SK-N-MC (cell line): ENCODE results near the gene C16orf96.

Experiments used
- DNase-seq: peaks from one replicate; pipeline ENCODE4 v3.0.0-alpha.2; 2011; ENCODE audit warnings: low read depth, low spot score
- H3K27ac ChIP-seq: fragments of 200-600 bp; sonication (generic); 2 replicates; pipeline ENCODE4 v1.5.1; 2016; ENCODE audit warnings: mixed run types
- H3K36me3 ChIP-seq: fragments of 200-600 bp; sonication (generic); 2 replicates; pipeline ENCODE4 v1.6.1; 2017; ENCODE audit warnings: antibody characterized with exemption, low read length, mixed read lengths; ENCODE audit not compliant: insufficient read depth
- H3K4me3 ChIP-seq: fragments of 200-600 bp; sonication (generic); 2 replicates; pipeline ENCODE4 v1.5.1; 2016
- H3K9ac ChIP-seq: fragments of 200-600 bp; sonication (generic); 2 replicates; pipeline ENCODE4 v1.8.0; 2017; ENCODE audit warnings: mixed run types, mixed read lengths; ENCODE audit not compliant: insufficient read length
- H3K9me3 ChIP-seq: fragments of 200-600 bp; sonication (generic); 2 replicates; pipeline ENCODE4 v1.6.1; 2017; ENCODE audit warnings: low read depth, mild to moderate bottlenecking, antibody characterized with exemption, low read length, moderate library complexity, mixed read lengths
- EZH2 ChIP-seq: fragments of 200-600 bp; sonication (generic); IDR thresholded peaks from one replicate; pipeline ENCODE4 v1.6.1; 2017; ENCODE audit warnings: antibody characterized with exemption
- FOXP2 ChIP-seq: optimal IDR thresholded peaks from 2 replicates; pipeline ENCODE3; 2011; ENCODE audit warnings: mild to moderate bottlenecking, moderate library complexity; ENCODE audit not compliant: insufficient read depth; ENCODE audit errors: extremely low read length, control extremely low read depth
- POLR2AphosphoS5 ChIP-seq: IDR thresholded peaks from 2 replicates; pipeline ENCODE4 v1.6.1; 2012; ENCODE audit warnings: mild to moderate bottlenecking, low read depth, low read length, borderline replicate concordance

C16orf96 gene

GRCh38 chr16:4534151-4534790, 21.9 kb upstream of the C16orf96 start:
- H3K4me3 ChIP-seq = no peak overlapping the region
- H3K36me3 ChIP-seq = no peaks in the 10 kb centered on the region; the same call in none of the 2 replicates
- TF ChIP-seq FOXP2 (no peak), EZH2 (no peak), POLR2AphosphoS5 (no peak)
- H3K9ac ChIP-seq = no peak overlapping the region
- no peak overlapping the region for H3K27ac ChIP-seq
- DNase-seq = no peak
- peaks cover 4% of the 10 kb centered on the region; the same call in 1 of the 2 replicates for H3K9me3 ChIP-seq

GRCh38 chr16:4535627-4536108, 20.5 kb upstream of the C16orf96 start:
- Histone ChIP-seq H3K4me3 (no peak overlapping the region), H3K9ac (no peak overlapping the region), H3K36me3 (no peaks in the 10 kb centered on the region; the same call in none of the 2 replicates), H3K27ac (no peak overlapping the region), H3K9me3 (peaks cover 6% of the 10 kb centered on the region; the same call in 1 of the 2 replicates)
- TF ChIP-seq POLR2AphosphoS5 (no peak), EZH2 (no peak), FOXP2 (no peak)
- DNase-seq = no peak

GRCh38 chr16:4536391-4537106, 19.6 kb upstream of the C16orf96 start:
- TF ChIP-seq POLR2AphosphoS5 (no peak), EZH2 (no peak), FOXP2 (no peak)
- no peak for DNase-seq
- no peak overlapping the region for H3K9ac ChIP-seq
- H3K27ac ChIP-seq = no peak overlapping the region
- H3K4me3 ChIP-seq = no peak overlapping the region
- H3K36me3 ChIP-seq = no peaks in the 10 kb centered on the region; the same call in none of the 2 replicates
- peaks cover 6% of the 10 kb centered on the region; the same call in 1 of the 2 replicates for H3K9me3 ChIP-seq

GRCh38 chr16:4537376-4538343, 18.5 kb upstream of the C16orf96 start:
- no peak for DNase-seq
- Histone ChIP-seq H3K9ac (peak overlapping the region; percentile 76), H3K4me3 (peak overlapping the region; percentile 99), H3K9me3 (peaks cover 6% of the 10 kb centered on the region; the same call in 1 of the 2 replicates), H3K27ac (no peak overlapping the region), H3K36me3 (no peaks in the 10 kb centered on the region; the same call in 1 of the 2 replicates)
- no peak for TF ChIP-seq POLR2AphosphoS5

GRCh38 chr16:4538350-4539235, 17.5 kb upstream of the C16orf96 start, which contains the start of gene CDIP1:
TSS of gene CDIP1 (minus strand) at chr16:4538773. CDS start at chr16:4514130, 24,643 bp downstream.
- Histone ChIP-seq H3K27ac (no peak within 1 kb of the TSS), H3K4me3 (peak within 1 kb of the TSS; percentile 99), H3K9me3 (peaks cover 6% of the 10 kb centered on the region; the same call in 1 of the 2 replicates), H3K9ac (peak within 1 kb of the TSS; percentile 76), H3K36me3 (no peaks in the 10 kb centered on the region; the same call in 1 of the 2 replicates)
- peak; percentile 82 for TF ChIP-seq POLR2AphosphoS5
- TF ChIP-seq FOXP2 = peak; percentile 80
- no peak for TF ChIP-seq EZH2
- peak; percentile 66 for DNase-seq

- TF ChIP-seq FOXP2 = no peak
- TF ChIP-seq EZH2 = no peak
- TF ChIP-seq POLR2AphosphoS5 = no peak
- Histone ChIP-seq H3K36me3 (no peaks in the 10 kb centered on the region; the same call in 1 of the 2 replicates), H3K27ac (no peak overlapping the region), H3K4me3 (no peak overlapping the region), H3K9me3 (peaks cover 6% of the 10 kb centered on the region; the same call in 1 of the 2 replicates), H3K9ac (no peak overlapping the region)
- DNase-seq = no peak
Observed at GRCh38 chr16:4539716-4540284, 16.3 kb upstream of the C16orf96 start.

- Histone ChIP-seq H3K36me3 (no peaks in the 10 kb centered on the region), H3K9me3 (no peaks in the 10 kb centered on the region), H3K9ac (no peak overlapping the region), H3K27ac (no peak overlapping the region), H3K4me3 (no peak overlapping the region)
- TF ChIP-seq FOXP2 = no peak
- no peak for TF ChIP-seq EZH2
- TF ChIP-seq POLR2AphosphoS5 = no peak
- no peak for DNase-seq
Observed at GRCh38 chr16:4544473-4544872, 11.7 kb upstream of the C16orf96 start.
